Measurements from ENCODE around the gene GSX2. TPM values are rescaled to one million over a fixed set of nuclear protein-coding genes. Genes with fewer than 3 reads are reported as not detected.
A peak's percentile ranks its signal among the peaks of the same experiment; 100 is the strongest.

Gene GSX2
- total and polyA plus RNA-seq, 2 of the 8 experiments (the other 6 are each of a cell fraction or from before 2014, with no cell fraction given), result not detected

DNA sequence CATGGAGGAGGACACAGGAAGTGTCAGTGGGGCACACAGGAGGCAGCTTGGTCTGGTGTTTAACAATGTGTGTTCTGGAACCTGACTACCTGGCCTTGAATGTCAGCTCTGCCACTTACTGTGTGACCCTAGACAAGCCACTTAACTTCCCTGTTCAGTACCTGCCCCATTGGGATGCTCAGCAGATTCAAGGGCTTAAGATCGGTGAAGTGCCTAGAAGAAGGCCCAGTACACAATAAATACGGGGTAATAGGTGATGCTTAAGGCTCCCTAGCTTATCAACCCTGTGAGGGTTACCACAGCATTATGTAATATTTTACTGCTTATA, 33.9 kb upstream of the GSX2 start:
- WGBS, 2 experiments (ENCODE audit: extremely low coverage in 1 of 2, insufficient coverage in 1 of 2, insufficient read length in 1 of 2, insufficient replicate concordance in 2 of 2, low coverage in 1 of 2, low lambda C conversion rate in 2 of 2, missing lambda C conversion rate in 1 of 2), result 81% methylated on average over 2 of the region's 2 CpGs; no CpG with 5 or more reads in 1 of the 2 experiments
- TF ChIP-seq, protein P1, sequence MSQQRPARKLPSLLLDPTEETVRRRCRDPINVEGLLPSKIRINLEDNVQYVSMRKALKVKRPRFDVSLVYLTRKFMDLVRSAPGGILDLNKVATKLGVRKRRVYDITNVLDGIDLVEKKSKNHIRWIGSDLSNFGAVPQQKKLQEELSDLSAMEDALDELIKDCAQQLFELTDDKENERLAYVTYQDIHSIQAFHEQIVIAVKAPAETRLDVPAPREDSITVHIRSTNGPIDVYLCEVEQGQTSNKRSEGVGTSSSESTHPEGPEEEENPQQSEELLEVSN (IDR thresholded peaks at IDR 0.05), result no peak
- TF ChIP-seq MAX (IDR thresholded peaks at IDR 0.05) (no peak), SIX5 (IDR thresholded peaks at IDR 0.05; ENCODE audit: low read depth, low read length) (no peak), NRF1 (IDR thresholded peaks at IDR 0.05; ENCODE audit: low read depth, low read length) (no peak), PHF8 (conservative IDR thresholded peaks at IDR 0.05; ENCODE audit: low read depth, low read length) (no peak), GABPA (IDR thresholded peaks at IDR 0.05; ENCODE audit: borderline replicate concordance, insufficient read depth, low read length) (no peak), GTF2F1 (IDR thresholded peaks at IDR 0.05; ENCODE audit: borderline replicate concordance, low read depth, low read length) (no peak), SUZ12 (IDR thresholded peaks at IDR 0.05; ENCODE audit: low read length) (no peak), CEBPB (IDR thresholded peaks at IDR 0.05; ENCODE audit: low read depth, low read length) (no peak), EZH2 (IDR thresholded peaks at IDR 0.05; ENCODE audit: low read depth, low read length, severe bottlenecking) (no peak), POLR2AphosphoS5 (IDR thresholded peaks at IDR 0.05; ENCODE audit: low read depth, low read length) (no peak), BCL11A (IDR thresholded peaks at IDR 0.05; ENCODE audit: low read depth in 2 of 2, low read length in 2 of 2) (no peak), EP300 (IDR thresholded peaks at IDR 0.05; ENCODE audit: borderline replicate concordance in 1 of 2, low read depth in 2 of 2, low read length in 2 of 2) (no peak)

More for the DNA sequence above, 33.9 kb upstream of the GSX2 start:
- Histone ChIP-seq H3K9ac (replicated peaks in 1 of 4; ENCODE audit: extremely low read depth in 1 of 4, low read depth in 3 of 4, low read length in 3 of 4) (no peak overlapping the region), H2AK5ac (ENCODE audit: low read depth, low read length) (no peak overlapping the region), H3K27me3 (replicated peaks in 1 of 4; ENCODE audit: control insufficient read depth in 3 of 4, extremely low read depth in 1 of 4, insufficient read depth in 3 of 4, low read length in 3 of 4) (no peaks in the 10 kb centered on the region; a peak in 1 of 7 replicates), H3K27ac (ENCODE audit: low read depth, low read length) (no peak overlapping the region), H4K91ac (replicated peaks; ENCODE audit: insufficient read length, low read length) (no peak overlapping the region), H2BK20ac (ENCODE audit: low read length) (no peak overlapping the region), H3K23me2 (ENCODE audit: low read depth, low read length) (peaks cover 3% of the 10 kb centered on the region), H3K79me2 (ENCODE audit: control insufficient read depth in 1 of 2, insufficient read depth in 2 of 2, low read length in 2 of 2) (peaks cover 0 to 24% of the 10 kb centered on the region in 2 experiments; a peak in 2 of 4 replicates), H3K4me1 (replicated peaks in 1 of 4; ENCODE audit: control insufficient read depth in 3 of 4, insufficient read depth in 4 of 4, low read length in 3 of 4) (peaks cover 0 to 11% (median 3%) of the 10 kb centered on the region in 4 experiments; a peak in 2 of 7 replicates), H3K4ac (replicated peaks; ENCODE audit: insufficient read length, low read depth, low read length) (no peak overlapping the region), H2AFZ (ENCODE audit: low read length) (no peak overlapping the region), H3K9me3 (ENCODE audit: insufficient read depth in 2 of 2, low read depth in 1 of 2, low read length in 1 of 2) (no peaks in the 10 kb centered on the region), H3K36me3 (ENCODE audit: control insufficient read depth in 2 of 4, insufficient read depth in 4 of 4, low read length in 3 of 4) (no peaks in the 10 kb centered on the region), H3K18ac (ENCODE audit: extremely low read depth, low read length) (no peak overlapping the region), H3K23ac (ENCODE audit: insufficient read length) (no peak overlapping the region), H3K4me2 (ENCODE audit: insufficient read depth in 1 of 2, low read depth in 2 of 2, low read length in 2 of 2) (no peak overlapping the region), H3K4me3 (ENCODE audit: extremely low read depth in 1 of 4, insufficient read depth in 2 of 4, low read depth in 3 of 4, low read length in 4 of 4) (no peak overlapping the region), H3K14ac (ENCODE audit: insufficient read length) (no peak overlapping the region), H2BK15ac (ENCODE audit: low read length) (0 out of 2 replicates have a peak overlapping the region, but pooled peaks have one; percentile 7), H4K20me1 (replicated peaks in 1 of 2; ENCODE audit: control insufficient read depth in 1 of 2, insufficient read depth in 2 of 2, low read length in 2 of 2) (no peaks in the 10 kb centered on the region), H2BK120ac (replicated peaks; ENCODE audit: low read depth, low read length) (no peak overlapping the region), H4K8ac (ENCODE audit: extremely low read depth, insufficient read depth, low read length) (no peak overlapping the region), H2BK12ac (ENCODE audit: low read depth, low read length) (no peak overlapping the region), H4K5ac (ENCODE audit: insufficient read length, low read depth, low read length) (no peak overlapping the region), H2BK5ac (ENCODE audit: low read depth, low read length) (no peak overlapping the region), H3K56ac (replicated peaks; ENCODE audit: insufficient read length, low read depth, low read length) (no peak overlapping the region), H3K79me1 (ENCODE audit: low read depth, low read length) (no peaks in the 10 kb centered on the region; the same call in 1 of the 2 replicates)
- CTCF ChIA-PET (ENCODE audit: partially characterized antibody), result interaction anchor here (0.6 to 2.0 kb wide), 6 partner anchors 9 to 1447 kb away, joined by 3 to 7 read pairs (median 4); partner anchors contain the start of gene PDGFRA
- DNase-seq (ENCODE audit: low read depth in 1 of 2, low spot score in 2 of 2) (no peak), FAIRE-seq (no peak)
- POLR2A ChIA-PET (ENCODE audit: partially characterized antibody), result interaction anchor here (1.1 kb wide), 1 partner anchor 12 kb away, joined by 3 read pairs; no protein-coding TSS in a partner anchor

Data from H1 (cell line).